ENCODE measurements around the gene CGB5.
"Not testable (repeated sequence)": the region's sequence is repeated elsewhere in the genome, so short reads cannot be mapped to it uniquely, and the experiment has no call there.

- TF ChIP-seq, protein P1, sequence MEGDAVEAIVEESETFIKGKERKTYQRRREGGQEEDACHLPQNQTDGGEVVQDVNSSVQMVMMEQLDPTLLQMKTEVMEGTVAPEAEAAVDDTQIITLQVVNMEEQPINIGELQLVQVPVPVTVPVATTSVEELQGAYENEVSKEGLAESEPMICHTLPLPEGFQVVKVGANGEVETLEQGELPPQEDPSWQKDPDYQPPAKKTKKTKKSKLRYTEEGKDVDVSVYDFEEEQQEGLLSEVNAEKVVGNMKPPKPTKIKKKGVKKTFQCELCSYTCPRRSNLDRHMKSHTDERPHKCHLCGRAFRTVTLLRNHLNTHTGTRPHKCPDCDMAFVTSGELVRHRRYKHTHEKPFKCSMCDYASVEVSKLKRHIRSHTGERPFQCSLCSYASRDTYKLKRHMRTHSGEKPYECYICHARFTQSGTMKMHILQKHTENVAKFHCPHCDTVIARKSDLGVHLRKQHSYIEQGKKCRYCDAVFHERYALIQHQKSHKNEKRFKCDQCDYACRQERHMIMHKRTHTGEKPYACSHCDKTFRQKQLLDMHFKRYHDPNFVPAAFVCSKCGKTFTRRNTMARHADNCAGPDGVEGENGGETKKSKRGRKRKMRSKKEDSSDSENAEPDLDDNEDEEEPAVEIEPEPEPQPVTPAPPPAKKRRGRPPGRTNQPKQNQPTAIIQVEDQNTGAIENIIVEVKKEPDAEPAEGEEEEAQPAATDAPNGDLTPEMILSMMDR (IDR thresholded peaks at IDR 0.05) = not testable (repeated sequence)
- TF ChIP-seq POLR2A (IDR thresholded peaks at IDR 0.05) = not testable (repeated sequence)
Measured at GRCh38 chr19:49018388-49019241, 25.0 kb upstream of the CGB5 start.

All from vagina (tissue), 2 donors.